A549 treated with ZK216348 at 1 μM for 4 hours (cell line): ENCODE results near the gene KRTAP19-1. TPM values are rescaled to one million over a fixed set of nuclear protein-coding genes. Genes with fewer than 3 reads are reported as not detected.

ENCODE experiments used
- total RNA-seq: library from RNA; stranded (reverse); fragments of 200-300 nt; extraction: Qiagen RNA extraction; gene quantifications from 5 replicates; pipeline ENCODE4 v1.2.3, GENCODE V29; 2022; ENCODE audit warnings: low read depth

The KRTAP19-1 gene
- not detected in 5 replicates for total RNA-seq

DNA sequence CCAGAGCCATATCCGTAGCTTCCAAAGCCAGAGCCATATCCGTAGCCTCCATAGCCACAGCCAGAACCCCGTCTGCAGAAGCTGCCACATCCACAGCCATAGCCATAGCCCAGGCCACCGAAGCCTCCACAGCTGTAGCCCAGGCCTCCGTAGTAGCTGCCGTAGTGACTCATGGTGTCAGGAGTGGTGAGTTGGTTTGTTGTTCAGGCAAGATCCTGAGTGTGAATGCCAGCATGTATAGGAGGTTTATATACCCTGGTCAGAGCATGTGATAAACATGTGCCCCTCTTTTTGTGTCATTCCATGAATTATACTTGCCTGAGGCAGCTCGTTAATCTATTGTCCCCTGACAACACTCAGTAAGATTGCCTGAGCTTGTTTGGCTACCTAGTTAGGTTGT lies at the start of gene KRTAP19-1:
KRTAP19-1 (minus strand) TSS at position 223 of the 400 bp plus-strand sequence; CDS start at position 173, 50 bp downstream.

DNA sequence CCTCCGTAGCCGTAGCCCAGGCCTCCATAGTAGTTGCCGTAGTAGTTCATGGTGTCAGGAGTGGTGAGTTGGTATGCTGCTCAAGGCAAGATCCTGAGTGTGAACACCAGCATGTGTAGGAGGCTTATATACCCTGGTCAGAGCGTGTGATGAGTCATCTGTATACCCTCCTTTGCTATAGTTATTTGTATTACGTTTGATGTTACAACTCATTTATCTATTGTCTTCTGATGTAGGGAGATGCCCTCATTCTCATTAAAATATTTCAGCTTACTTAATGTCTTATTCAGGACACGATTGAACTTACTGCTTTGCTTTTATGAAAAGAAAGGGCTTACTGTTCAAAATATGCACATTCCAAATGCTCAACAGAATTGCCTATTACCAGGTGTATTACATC lies 21.9 kb upstream of the KRTAP19-1 start, which contains the start of gene KRTAP19-5:
KRTAP19-5 (minus strand) TSS at position 101 of the 400 bp plus-strand sequence; CDS start at position 50, 51 bp downstream.

DNA sequence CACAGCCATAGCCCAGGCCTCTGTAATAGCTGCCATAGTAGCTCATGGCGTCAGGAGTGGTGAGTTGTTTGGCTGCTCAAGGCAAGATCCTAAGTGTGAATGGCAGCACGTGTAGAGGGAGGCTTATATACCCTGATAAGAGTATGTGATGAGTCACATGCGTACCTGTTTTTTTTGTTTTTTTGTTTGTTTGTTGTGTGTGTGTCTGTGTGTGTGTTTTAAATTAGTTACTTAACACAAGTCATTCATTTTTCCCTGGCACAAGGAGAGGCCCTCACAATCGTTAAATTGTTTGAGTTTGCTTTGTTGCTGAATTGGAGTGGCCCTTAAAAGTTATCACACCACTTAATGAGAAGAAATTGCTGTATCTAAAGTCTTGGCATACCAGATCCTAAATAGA lies 16.9 kb upstream of the KRTAP19-1 start, which contains the start of gene KRTAP19-4:
KRTAP19-4 (minus strand) TSS at position 101 of the 400 bp plus-strand sequence; CDS start at position 46, 55 bp downstream.

DNA sequence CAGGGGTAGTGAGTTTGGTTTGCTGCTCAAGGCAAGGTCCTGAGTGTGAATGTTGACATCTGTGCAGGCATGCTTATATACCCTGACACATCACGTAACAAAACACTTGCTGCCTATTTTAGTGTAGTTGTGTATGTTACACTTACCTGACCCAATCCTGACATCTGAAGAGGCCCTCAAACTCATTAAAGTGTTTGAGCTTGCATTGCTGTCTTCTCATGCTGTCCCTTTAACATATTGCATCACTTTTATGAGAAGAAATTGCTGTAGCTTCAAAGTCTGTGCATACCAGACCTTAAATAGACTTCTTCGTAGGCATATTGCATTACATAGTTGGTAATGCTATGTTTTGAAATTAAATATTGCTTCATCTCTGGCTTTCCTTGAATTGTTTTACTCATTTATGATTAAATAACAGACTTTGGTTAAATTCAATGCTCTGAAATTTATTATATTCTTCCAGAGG lies 11.8 kb upstream of the KRTAP19-1 start, which contains the start of gene KRTAP19-3:
KRTAP19-3 (minus strand) TSS at position 51 of the 466 bp plus-strand sequence. CDS start 56 bp downstream, outside the sequence.

DNA sequence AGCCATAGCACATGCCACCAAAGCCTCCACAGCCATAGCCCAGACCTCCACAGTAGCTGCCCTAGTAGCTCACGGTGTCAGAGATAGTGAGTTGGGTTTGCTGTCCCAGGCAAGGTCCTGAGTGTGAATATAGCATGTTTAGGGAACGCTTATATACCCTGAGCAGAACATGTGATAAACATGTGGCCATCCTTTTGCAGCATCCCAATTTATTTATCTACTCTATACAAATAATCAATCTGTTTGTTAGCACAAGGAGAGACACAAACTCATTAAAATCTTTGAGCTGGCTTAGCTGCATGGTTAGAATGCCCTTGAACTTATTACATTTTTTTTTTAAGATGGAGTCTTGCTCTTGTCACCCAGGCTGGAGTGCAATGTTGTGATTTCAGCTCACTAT lies 7.2 kb upstream of the KRTAP19-1 start, which contains the start of gene KRTAP19-2:
KRTAP19-2 (minus strand) TSS at position 101 of the 400 bp plus-strand sequence; CDS start at position 13, 88 bp downstream.

DNA sequence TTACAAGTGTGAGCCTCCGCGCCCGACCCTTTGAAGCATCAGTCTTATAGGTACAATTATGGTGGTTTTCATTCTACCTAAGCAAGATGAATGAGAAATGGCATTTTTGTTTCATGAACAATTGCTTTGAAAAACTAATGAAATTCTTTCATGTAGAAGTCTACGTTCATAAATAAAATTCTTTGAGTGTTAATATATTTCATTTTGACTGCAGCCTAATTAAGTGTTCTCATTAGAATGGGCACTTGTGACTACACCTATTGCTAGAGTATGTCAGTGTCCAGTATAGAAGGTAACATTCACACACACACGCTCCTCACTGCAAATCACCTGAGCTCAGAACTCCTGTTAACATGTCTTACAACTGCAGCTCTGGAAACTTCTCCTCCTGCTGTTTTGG lies 40.2 kb downstream of the KRTAP19-1 start, which contains the start of gene KRTAP15-1:
KRTAP15-1 (plus strand) TSS at position 301 of the 400 bp plus-strand sequence; CDS start at position 354, 53 bp downstream.

DNA sequence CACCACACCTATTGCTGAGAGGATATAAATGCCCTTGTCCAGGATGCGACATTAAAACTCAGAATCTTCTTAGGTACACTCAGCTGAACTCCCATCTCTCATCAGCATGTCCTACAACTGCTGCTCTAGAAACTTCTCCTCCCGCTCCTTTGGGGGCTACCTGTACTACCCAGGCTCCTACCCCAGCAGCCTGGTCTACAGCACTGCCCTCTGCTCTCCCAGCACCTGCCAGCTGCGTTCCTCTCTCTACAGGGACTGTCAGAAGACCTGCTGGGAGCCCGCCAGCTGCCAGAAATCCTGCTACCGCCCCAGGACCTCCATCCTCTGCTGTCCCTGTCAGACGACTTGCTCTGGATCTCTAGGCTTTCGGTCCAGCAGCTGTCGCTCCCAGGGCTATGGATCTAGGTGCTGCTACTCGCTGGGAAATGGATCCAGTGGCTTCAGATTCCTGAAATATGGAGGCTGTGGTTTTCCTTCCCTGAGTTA lies 50.0 kb downstream of the KRTAP19-1 start, which contains the start of gene KRTAP13-4:
KRTAP13-4 (plus strand) TSS at position 51 of the 486 bp plus-strand sequence; CDS start at position 107, 56 bp downstream.

Other genes with a start within 250 kb of the KRTAP19-1 start
- gene KRTAP24-1, start 197.4 kb downstream of the KRTAP19-1 start, total RNA-seq, result not detected in 5 replicates
- gene KRTAP25-1, start 190.9 kb downstream of the KRTAP19-1 start, total RNA-seq, result not detected in 5 replicates
- gene KRTAP26-1, start 160.1 kb downstream of the KRTAP19-1 start, total RNA-seq, result not detected in 5 replicates
- not detected in 5 replicates for gene KRTAP27-1, start 142.7 kb downstream of the KRTAP19-1 start, total RNA-seq
- not detected in 5 replicates for gene KRTAP23-1, start 131.8 kb downstream of the KRTAP19-1 start, total RNA-seq
- not detected in 5 replicates for gene KRTAP13-2, start 108.1 kb downstream of the KRTAP19-1 start, total RNA-seq
- not detected in 5 replicates for gene KRTAP13-1, start 84.3 kb downstream of the KRTAP19-1 start, total RNA-seq
- not detected in 5 replicates for gene KRTAP13-3, start 54.4 kb downstream of the KRTAP19-1 start, total RNA-seq
- not detected in 5 replicates for gene KRTAP13-4, start 50.1 kb downstream of the KRTAP19-1 start, total RNA-seq
- not detected in 5 replicates for gene KRTAP15-1, start 40.1 kb downstream of the KRTAP19-1 start, total RNA-seq
- gene KRTAP19-2, start 7.1 kb upstream of the KRTAP19-1 start, total RNA-seq, result not detected in 5 replicates
- gene KRTAP19-3, start 11.6 kb upstream of the KRTAP19-1 start, total RNA-seq, result not detected in 5 replicates
- gene KRTAP19-4, start 16.8 kb upstream of the KRTAP19-1 start, total RNA-seq, result not detected in 5 replicates
- not detected in 5 replicates for gene KRTAP19-5, start 21.8 kb upstream of the KRTAP19-1 start, total RNA-seq
- gene KRTAP19-6, start 61.5 kb upstream of the KRTAP19-1 start, total RNA-seq, result not detected in 5 replicates
- not detected in 5 replicates for gene KRTAP19-7, start 80.9 kb upstream of the KRTAP19-1 start, total RNA-seq
- gene KRTAP22-2, start 110.0 kb upstream of the KRTAP19-1 start, total RNA-seq, result not detected in 5 replicates
- gene KRTAP6-3, start 112.1 kb upstream of the KRTAP19-1 start, total RNA-seq, result not detected in 5 replicates
- gene KRTAP6-2, start 118.5 kb upstream of the KRTAP19-1 start, total RNA-seq, result not detected in 5 replicates
- gene KRTAP22-1, start 120.7 kb upstream of the KRTAP19-1 start, total RNA-seq, result not detected in 5 replicates
- gene KRTAP6-1, start 133.6 kb upstream of the KRTAP19-1 start, total RNA-seq, result not detected in 5 replicates
- not detected in 5 replicates for gene KRTAP20-1, start 136.1 kb upstream of the KRTAP19-1 start, total RNA-seq
- not detected in 5 replicates for gene KRTAP20-4, start 140.3 kb upstream of the KRTAP19-1 start, total RNA-seq
- gene KRTAP20-2, start 154.8 kb upstream of the KRTAP19-1 start, total RNA-seq, result not detected in 5 replicates
- not detected in 5 replicates for gene KRTAP20-3, start 162.5 kb upstream of the KRTAP19-1 start, total RNA-seq
- not detected in 5 replicates for gene KRTAP21-3, start 238.4 kb upstream of the KRTAP19-1 start, total RNA-seq